ENCODE results near the gene MRPL20. TPM values are rescaled to one million over a fixed set of nuclear protein-coding genes. Genes with fewer than 3 reads are reported as not detected.
A peak's percentile ranks its signal among the peaks of the same experiment; 100 is the strongest.
"Not testable (repeated sequence)": the region's sequence is repeated elsewhere in the genome, so short reads cannot be mapped to it uniquely, and the experiment has no call there.

Gene MRPL20
- total and polyA plus RNA-seq, 9 donors: 79.9 to 130 (median 95.0) TPM

DNA sequence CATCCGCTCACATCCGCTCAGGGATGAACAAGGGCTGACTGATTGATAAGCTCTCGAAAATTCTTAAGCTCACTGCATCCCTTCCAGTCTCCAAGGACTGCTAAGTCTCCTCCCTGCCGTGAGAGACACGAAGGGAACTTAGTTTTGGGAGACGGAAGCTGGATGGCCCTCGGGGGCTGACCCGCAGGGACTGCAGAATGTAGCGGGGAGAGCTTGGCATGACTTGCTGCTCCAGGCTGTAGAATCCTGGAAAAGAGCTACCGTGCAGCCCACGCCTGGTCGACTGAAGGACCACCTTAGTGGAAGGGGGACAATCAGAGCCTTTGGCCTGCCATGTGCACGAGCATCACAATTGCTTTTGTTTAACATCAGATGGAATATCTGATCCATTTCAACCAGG lies 8.7 kb upstream of the MRPL20 start:
- DNase-seq: no peak
- Histone ChIP-seq H3K27me3 (no peaks in the 10 kb centered on the region), H3K36me3 (no peaks in the 10 kb centered on the region), H3K4me3 (no peak overlapping the region), H3K27ac (no peak overlapping the region), H3K9me3 (no peaks in the 10 kb centered on the region), H3K4me1 (ENCODE audit: insufficient read depth) (peaks cover 9% of the 10 kb centered on the region)
- intact Hi-C loops (cut with DNase I): no loop called here
- TF ChIP-seq CTCF (IDR thresholded peaks at IDR 0.05): no peak
- no peak for TF ChIP-seq POLR2A (IDR thresholded peaks at IDR 0.05)
- no peak for TF ChIP-seq EP300 (IDR thresholded peaks at IDR 0.05)
- WGBS, 3 donors: 76 to 79% (median 77%) methylated on average over 13 of the region's 13 CpGs

DNA sequence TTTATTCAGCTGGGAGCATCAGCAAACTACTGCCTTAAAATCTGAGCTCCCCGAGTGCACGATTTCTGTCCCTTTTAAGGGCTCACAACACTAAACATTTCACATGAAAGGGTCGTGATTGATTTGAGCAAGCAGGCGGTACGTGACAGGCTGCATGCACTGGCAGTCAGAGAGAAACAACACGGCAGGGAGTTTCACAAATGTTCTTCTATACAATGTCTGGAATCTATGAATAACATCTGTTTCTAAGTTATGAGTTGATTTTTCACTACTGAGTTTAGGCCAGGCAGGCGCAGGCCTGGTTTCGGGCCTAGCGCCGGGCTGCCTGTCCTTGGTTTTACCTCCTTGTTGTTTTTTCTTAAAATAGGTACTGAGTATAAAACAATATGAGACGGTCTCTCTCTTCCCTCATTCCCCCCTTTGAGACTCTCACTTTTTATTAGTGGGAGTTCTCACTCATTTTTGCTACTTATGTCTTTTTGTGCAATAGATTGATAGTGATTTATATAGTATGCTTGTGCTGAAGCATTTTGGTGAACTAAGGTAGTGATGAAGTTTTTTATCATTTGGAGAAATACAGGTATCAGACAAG lies 5.3 kb upstream of the MRPL20 start:
- H3K36me3 ChIP-seq; H3K9me3 ChIP-seq; DNase-seq; H3K27me3 ChIP-seq; H3K4me3 ChIP-seq; H3K27ac ChIP-seq; intact Hi-C loops (cut with DNase I); H3K4me1 ChIP-seq (ENCODE audit: insufficient read depth): not testable (repeated sequence)
- WGBS, 3 donors: 94 to 97% (median 96%) methylated on average over 11 of the region's 11 CpGs

DNA sequence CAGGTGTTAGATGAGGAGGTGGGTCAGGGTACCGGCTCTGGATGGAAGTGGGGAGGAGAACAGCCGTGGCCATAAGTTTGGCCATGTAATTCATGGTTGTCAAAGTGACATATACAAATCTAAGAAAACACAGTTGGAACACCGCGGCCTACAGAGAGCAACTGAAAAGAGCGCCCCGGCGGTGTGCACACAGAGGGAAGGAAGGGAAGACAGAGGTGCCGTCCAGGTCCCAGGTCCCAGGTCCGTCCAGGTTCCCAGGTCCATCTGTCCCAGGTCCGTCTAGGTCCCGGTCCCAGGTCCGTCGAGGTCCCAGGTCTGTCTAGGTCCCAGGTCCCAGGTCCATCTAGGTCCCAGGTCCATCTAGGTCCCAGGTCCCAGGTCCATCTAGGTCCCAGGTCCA lies 4.5 kb upstream of the MRPL20 start:
- TF ChIP-seq EP300 (IDR thresholded peaks at IDR 0.05): no peak
- TF ChIP-seq CTCF (IDR thresholded peaks at IDR 0.05): no peak
- WGBS, 3 donors: 88 to 91% (median 90%) methylated on average over 13 of the region's 13 CpGs
- H3K36me3 ChIP-seq: no peaks in the 10 kb centered on the region
- H3K9me3 ChIP-seq: no peaks in the 10 kb centered on the region
- no peak for DNase-seq
- intact Hi-C loops (cut with DNase I): no loop called here
- H3K4me3 ChIP-seq: no peak overlapping the region
- no peaks in the 10 kb centered on the region for H3K27me3 ChIP-seq
- H3K27ac ChIP-seq: no peak overlapping the region
- H3K4me1 ChIP-seq (ENCODE audit: insufficient read depth): peaks cover 5% of the 10 kb centered on the region

- H3K36me3 ChIP-seq; H3K9me3 ChIP-seq; H3K27ac ChIP-seq; DNase-seq; intact Hi-C loops (cut with DNase I); H3K27me3 ChIP-seq; H3K4me3 ChIP-seq: not testable (repeated sequence)
- peaks cover 11% of the 10 kb centered on the region for H3K4me1 ChIP-seq (ENCODE audit: insufficient read depth)
- 56 to 62% (median 61%) methylated on average over 8 of the region's 8 CpGs for WGBS, 3 donors
Observed at GRCh38 chr1:1410238-1410637, 3.1 kb upstream of the MRPL20 start.

- Histone ChIP-seq H3K4me3 (peak overlapping the region; percentile 93), H3K27me3 (no peaks in the 10 kb centered on the region), H3K9me3 (no peaks in the 10 kb centered on the region), H3K27ac (peak overlapping the region; percentile 31 to 77), H3K4me1 (ENCODE audit: insufficient read depth) (peaks cover 11% of the 10 kb centered on the region), H3K36me3 (no peaks in the 10 kb centered on the region)
- 8 to 12% (median 8%) methylated on average over 39 to 41 of the region's 41 CpGs for WGBS, 3 donors
- TF ChIP-seq EP300 (IDR thresholded peaks at IDR 0.05): no peak
- peak in 1 of 3 donors; percentile 15 for TF ChIP-seq CTCF (IDR thresholded peaks at IDR 0.05)
- DNase-seq: no peak
- intact Hi-C loops (cut with DNase I): no loop called here
Observed at GRCh38 chr1:1407636-1408318, 684 bp upstream of the MRPL20 start.
